Measurements from ENCODE around the gene ANKZF1.

DNA sequence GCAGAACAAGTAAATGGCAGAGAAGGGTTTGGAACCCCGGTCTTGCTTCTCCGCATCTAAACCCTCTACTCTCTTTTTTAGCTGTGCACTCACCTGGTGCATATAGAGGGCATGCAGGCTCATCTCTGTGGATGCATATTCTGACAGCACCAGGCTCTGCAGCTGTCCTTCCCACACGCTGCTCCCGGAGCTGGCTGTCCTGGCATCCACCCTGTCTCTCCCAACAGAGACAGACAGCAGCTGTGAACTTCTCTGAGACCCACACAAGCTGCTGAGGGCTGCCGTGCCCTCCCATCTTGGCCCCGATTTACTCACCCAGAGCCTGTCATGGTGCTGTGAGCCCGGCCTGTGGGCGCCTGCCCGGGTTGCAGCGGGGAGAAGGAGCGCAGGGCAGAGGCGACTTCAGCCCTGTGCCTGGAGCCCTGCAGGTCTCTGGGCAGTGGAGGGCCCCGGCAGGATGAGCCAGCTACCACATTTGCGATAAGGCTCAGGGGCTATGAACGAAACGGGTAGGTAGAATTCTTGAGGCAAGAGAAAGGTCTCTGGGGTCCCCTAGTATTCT lies 7.6 kb upstream of the ANKZF1 start:
- TF ChIP-seq, protein P1, sequence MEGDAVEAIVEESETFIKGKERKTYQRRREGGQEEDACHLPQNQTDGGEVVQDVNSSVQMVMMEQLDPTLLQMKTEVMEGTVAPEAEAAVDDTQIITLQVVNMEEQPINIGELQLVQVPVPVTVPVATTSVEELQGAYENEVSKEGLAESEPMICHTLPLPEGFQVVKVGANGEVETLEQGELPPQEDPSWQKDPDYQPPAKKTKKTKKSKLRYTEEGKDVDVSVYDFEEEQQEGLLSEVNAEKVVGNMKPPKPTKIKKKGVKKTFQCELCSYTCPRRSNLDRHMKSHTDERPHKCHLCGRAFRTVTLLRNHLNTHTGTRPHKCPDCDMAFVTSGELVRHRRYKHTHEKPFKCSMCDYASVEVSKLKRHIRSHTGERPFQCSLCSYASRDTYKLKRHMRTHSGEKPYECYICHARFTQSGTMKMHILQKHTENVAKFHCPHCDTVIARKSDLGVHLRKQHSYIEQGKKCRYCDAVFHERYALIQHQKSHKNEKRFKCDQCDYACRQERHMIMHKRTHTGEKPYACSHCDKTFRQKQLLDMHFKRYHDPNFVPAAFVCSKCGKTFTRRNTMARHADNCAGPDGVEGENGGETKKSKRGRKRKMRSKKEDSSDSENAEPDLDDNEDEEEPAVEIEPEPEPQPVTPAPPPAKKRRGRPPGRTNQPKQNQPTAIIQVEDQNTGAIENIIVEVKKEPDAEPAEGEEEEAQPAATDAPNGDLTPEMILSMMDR (IDR thresholded peaks at IDR 0.05 in 2 of 3, conservative IDR thresholded peaks at IDR 0.05 in 1 of 3; ENCODE audit: control insufficient read depth in 2 of 3, extremely low read depth in 1 of 3, insufficient read depth in 1 of 3, low read depth in 3 of 3, low read length in 3 of 3): no peak
- no peak for TF ChIP-seq NFYB (IDR thresholded peaks at IDR 0.05; ENCODE audit: insufficient read depth, low read depth, low read length)
- TF ChIP-seq CREB1 (IDR thresholded peaks at IDR 0.05; ENCODE audit: low read depth): no peak
- TF ChIP-seq POLR2A (IDR thresholded peaks at IDR 0.05; ENCODE audit: low read depth, low read length): no peak
- TF ChIP-seq SP1 (IDR thresholded peaks at IDR 0.05; ENCODE audit: low read depth, low read length): no peak
- TF ChIP-seq EZH2 (IDR thresholded peaks at IDR 0.05; ENCODE audit: borderline replicate concordance, control insufficient read depth, low read depth, low read length): no peak
- no peak for TF ChIP-seq HDAC6 (IDR thresholded peaks at IDR 0.05; ENCODE audit: unreplicated experiment)
- no peak for TF ChIP-seq PML (IDR thresholded peaks at IDR 0.05; ENCODE audit: low read length)
- TF ChIP-seq CEBPB (IDR thresholded peaks at IDR 0.05; ENCODE audit: borderline replicate concordance in 1 of 2, low read depth in 2 of 2, low read length in 2 of 2): no peak
- TF ChIP-seq SMAD1 (IDR thresholded peaks at IDR 0.05; ENCODE audit: low read depth, partially characterized antibody): no peak
- TF ChIP-seq, protein P2, sequence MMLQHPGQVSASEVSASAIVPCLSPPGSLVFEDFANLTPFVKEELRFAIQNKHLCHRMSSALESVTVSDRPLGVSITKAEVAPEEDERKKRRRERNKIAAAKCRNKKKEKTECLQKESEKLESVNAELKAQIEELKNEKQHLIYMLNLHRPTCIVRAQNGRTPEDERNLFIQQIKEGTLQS (IDR thresholded peaks at IDR 0.05; ENCODE audit: borderline replicate concordance, extremely low read depth, low read depth, low read length): no peak
- TF ChIP-seq, protein P3, sequence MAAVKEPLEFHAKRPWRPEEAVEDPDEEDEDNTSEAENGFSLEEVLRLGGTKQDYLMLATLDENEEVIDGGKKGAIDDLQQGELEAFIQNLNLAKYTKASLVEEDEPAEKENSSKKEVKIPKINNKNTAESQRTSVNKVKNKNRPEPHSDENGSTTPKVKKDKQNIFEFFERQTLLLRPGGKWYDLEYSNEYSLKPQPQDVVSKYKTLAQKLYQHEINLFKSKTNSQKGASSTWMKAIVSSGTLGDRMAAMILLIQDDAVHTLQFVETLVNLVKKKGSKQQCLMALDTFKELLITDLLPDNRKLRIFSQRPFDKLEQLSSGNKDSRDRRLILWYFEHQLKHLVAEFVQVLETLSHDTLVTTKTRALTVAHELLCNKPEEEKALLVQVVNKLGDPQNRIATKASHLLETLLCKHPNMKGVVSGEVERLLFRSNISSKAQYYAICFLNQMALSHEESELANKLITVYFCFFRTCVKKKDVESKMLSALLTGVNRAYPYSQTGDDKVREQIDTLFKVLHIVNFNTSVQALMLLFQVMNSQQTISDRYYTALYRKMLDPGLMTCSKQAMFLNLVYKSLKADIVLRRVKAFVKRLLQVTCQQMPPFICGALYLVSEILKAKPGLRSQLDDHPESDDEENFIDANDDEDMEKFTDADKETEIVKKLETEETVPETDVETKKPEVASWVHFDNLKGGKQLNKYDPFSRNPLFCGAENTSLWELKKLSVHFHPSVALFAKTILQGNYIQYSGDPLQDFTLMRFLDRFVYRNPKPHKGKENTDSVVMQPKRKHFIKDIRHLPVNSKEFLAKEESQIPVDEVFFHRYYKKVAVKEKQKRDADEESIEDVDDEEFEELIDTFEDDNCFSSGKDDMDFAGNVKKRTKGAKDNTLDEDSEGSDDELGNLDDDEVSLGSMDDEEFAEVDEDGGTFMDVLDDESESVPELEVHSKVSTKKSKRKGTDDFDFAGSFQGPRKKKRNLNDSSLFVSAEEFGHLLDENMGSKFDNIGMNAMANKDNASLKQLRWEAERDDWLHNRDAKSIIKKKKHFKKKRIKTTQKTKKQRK (IDR thresholded peaks at IDR 0.05; ENCODE audit: low read depth, low read length): no peak
